ENCODE data around the gene NRG2. TPM values are rescaled to one million over a fixed set of nuclear protein-coding genes. Genes with fewer than 3 reads are reported as not detected.

NRG2 gene
- total and polyA plus RNA-seq, 2 of the 4 experiments (the other 2 are of a cell fraction), result 0.18 TPM; not detected in 1

DNA sequence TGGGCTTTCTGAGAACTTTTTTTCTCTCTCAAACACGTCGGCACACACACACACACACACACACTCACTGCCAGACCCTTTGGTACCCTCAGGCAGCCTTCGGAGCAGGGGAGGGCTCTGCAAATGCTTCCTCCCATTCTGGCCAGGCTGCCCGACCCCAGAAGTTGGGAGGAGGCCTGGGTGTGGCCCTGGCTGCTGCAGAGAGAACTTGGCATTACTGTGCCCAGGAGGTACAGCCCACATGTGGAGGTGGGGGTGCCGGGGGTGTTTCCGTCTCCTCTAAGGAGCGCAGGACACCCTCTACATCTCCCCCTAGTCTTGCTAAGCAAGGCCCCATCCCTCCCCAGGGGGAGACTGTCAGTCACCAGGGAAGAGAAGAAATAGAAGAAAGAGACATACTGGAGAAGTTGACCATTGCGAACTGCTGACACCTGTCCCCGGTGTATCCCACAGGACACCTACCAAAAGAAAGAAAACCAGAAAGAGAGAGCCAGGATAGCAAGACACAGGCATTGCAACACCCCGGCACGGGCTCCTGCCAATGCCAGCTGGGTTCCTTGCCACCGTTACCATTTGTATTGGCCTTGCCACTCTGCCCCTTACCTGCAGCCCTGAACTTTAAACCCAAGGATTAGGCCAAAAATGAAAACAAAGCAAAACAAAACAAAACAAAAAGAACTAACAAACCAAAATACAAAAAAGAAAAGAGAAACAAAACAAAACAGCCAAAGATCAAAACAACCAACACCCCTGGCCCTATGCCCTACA lies 178.2 kb downstream of the NRG2 start:
- Histone ChIP-seq H4K5ac (ENCODE audit: low read depth, low read length) (no peak overlapping the region), H3K56ac (ENCODE audit: extremely low read depth, insufficient read depth, low read length) (no peak overlapping the region), H4K20me1 (ENCODE audit: insufficient read depth, low read length) (no peaks in the 10 kb centered on the region), H2AK5ac (ENCODE audit: low read depth, low read length) (no peak overlapping the region), H3K4ac (ENCODE audit: low read depth, low read length) (no peak overlapping the region), H2BK5ac (ENCODE audit: low read depth, low read length, poor library complexity, severe bottlenecking) (no peak overlapping the region), H2AK9ac (replicated peaks; ENCODE audit: low read depth, low read length, poor library complexity) (no peak overlapping the region), H2BK120ac (ENCODE audit: low read depth, low read length) (no peak overlapping the region), H3K23ac (ENCODE audit: low read depth, low read length) (no peak overlapping the region), H4K91ac (ENCODE audit: insufficient read depth, low read depth, low read length) (no peak overlapping the region), H3K9me1 (ENCODE audit: insufficient read depth, low read length) (no peaks in the 10 kb centered on the region), H3K27me3 (ENCODE audit: control insufficient read depth, insufficient read depth, low read length) (peaks cover 67% of the 10 kb centered on the region), H3K36me3 (ENCODE audit: control insufficient read depth, insufficient read depth, low read length) (no peaks in the 10 kb centered on the region), H3K4me3 (ENCODE audit: insufficient read depth, low read depth, low read length) (no peak overlapping the region), H3K18ac (ENCODE audit: low read depth, low read length) (no peak overlapping the region), H3K14ac (replicated peaks; ENCODE audit: low read depth, low read length) (no peak overlapping the region), H3K4me1 (ENCODE audit: control insufficient read depth, insufficient read depth, low read length) (no peaks in the 10 kb centered on the region), H3K4me2 (ENCODE audit: low read depth, low read length) (no peak overlapping the region), H3K79me1 (ENCODE audit: low read depth in 1 of 2, low read length in 2 of 2) (no peaks in the 10 kb centered on the region), H2AFZ (replicated peaks; ENCODE audit: low read length, poor library complexity) (no peak overlapping the region), H2BK20ac (ENCODE audit: low read depth, low read length) (no peak overlapping the region), H3K9me3 (ENCODE audit: control insufficient read depth, insufficient read depth, low read length) (no peaks in the 10 kb centered on the region), H2BK15ac (ENCODE audit: low read depth, low read length) (no peak overlapping the region), H4K8ac (ENCODE audit: low read depth in 2 of 2, low read length in 2 of 2) (no peak overlapping the region), H3K27ac (ENCODE audit: insufficient read depth, low read length) (no peak overlapping the region), H3K9ac (ENCODE audit: low read depth, low read length) (no peak overlapping the region)
- WGBS, 2 experiments (ENCODE audit: extremely low coverage in 2 of 2, insufficient read length in 1 of 2), result no CpG with 5 or more reads among the region's 12 CpGs
- DNase-seq (no peak), ATAC-seq (ENCODE audit: low read depth) (no peak)
- dilution Hi-C loops (cut with HindIII; ENCODE audit: low sequenced_read_pairs, unreplicated experiment), result no loop called here
- intact Hi-C loops (cut with micrococcal nuclease), result loop anchor here (1.0 to 5.0 kb wide), 2 partner anchors 78 to 102 kb away; no protein-coding TSS in a partner anchor
- POLR2A ChIA-PET (ENCODE audit: unreplicated experiment), result interaction anchor here (0.6 kb wide), 1 partner anchor 519 kb away, joined by 5 read pairs; no protein-coding TSS in a partner anchor
- TF ChIP-seq POLR2A (IDR thresholded peaks at IDR 0.05; ENCODE audit: low read depth, low read length) (no peak), RCOR1 (IDR thresholded peaks at IDR 0.05; ENCODE audit: insufficient replicate concordance, low read length) (no peak), SMC3 (IDR thresholded peaks at IDR 0.05; ENCODE audit: low read depth, low read length) (no peak), RAD21 (IDR thresholded peaks at IDR 0.05; ENCODE audit: low read length) (no peak), MAZ (IDR thresholded peaks at IDR 0.05; ENCODE audit: borderline replicate concordance, low read depth, low read length) (no peak), FOS (IDR thresholded peaks at IDR 0.05; ENCODE audit: low read depth, low read length) (no peak), CHD1 (IDR thresholded peaks at IDR 0.05; ENCODE audit: low read depth, low read length) (no peak), MXI1 (IDR thresholded peaks at IDR 0.05; ENCODE audit: borderline replicate concordance, low read depth, low read length) (no peak), MAFK (IDR thresholded peaks at IDR 0.05; ENCODE audit: low read depth, low read length) (no peak), NFE2L2 (IDR thresholded peaks at IDR 0.05; ENCODE audit: low read depth, low read length) (no peak), BHLHE40 (IDR thresholded peaks at IDR 0.05; ENCODE audit: low read depth, low read length) (no peak)
- TF ChIP-seq, protein P1, sequence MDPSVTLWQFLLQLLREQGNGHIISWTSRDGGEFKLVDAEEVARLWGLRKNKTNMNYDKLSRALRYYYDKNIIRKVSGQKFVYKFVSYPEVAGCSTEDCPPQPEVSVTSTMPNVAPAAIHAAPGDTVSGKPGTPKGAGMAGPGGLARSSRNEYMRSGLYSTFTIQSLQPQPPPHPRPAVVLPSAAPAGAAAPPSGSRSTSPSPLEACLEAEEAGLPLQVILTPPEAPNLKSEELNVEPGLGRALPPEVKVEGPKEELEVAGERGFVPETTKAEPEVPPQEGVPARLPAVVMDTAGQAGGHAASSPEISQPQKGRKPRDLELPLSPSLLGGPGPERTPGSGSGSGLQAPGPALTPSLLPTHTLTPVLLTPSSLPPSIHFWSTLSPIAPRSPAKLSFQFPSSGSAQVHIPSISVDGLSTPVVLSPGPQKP (IDR thresholded peaks at IDR 0.05; ENCODE audit: borderline replicate concordance, low read depth, low read length), result no peak
- no TSS peak for BruUV-seq (replicated peaks)
- CTCF ChIA-PET, result interaction anchor here (0.7 to 2.6 kb wide), 3 partner anchors 78 to 860 kb away, joined by 3 to 11 read pairs (median 4); no protein-coding TSS in a partner anchor
- in situ Hi-C loops (cut with MboI; ENCODE audit: low sequenced_read_pairs), result no loop called here

All from IMR-90 (cell line).